PC-9 (cell line): ENCODE measurements around the gene HMOX1. TPM values are rescaled to one million over a fixed set of nuclear protein-coding genes. Genes with fewer than 3 reads are reported as not detected.

Experiments
- BruUV-seq: library from RNA; stranded (reverse); fragments of 400-500 nt; replicated peaks from 2 replicates; lab custom pipeline; 2021; lab: Mats Ljungman, UMichigan
- CTCF ChIA-PET: fragments of 300-600 bp; sonication (Branson Sonifier 250); formaldehyde crosslinking; loops from one replicate; lab custom pipeline; 2022; ENCODE audit warnings: antibody characterized with exemption; lab: Charles Lee
- POLR2A ChIA-PET: fragments of 300-600 bp; sonication (Branson Sonifier 250); formaldehyde crosslinking; loops from one replicate; lab custom pipeline; 2022; ENCODE audit warnings: antibody characterized with exemption; ENCODE audit not compliant: unreplicated experiment; lab: Charles Lee
- DNase-seq, 2 experiments: peaks; one replicate each; pipeline versions ENCODE4 v3.0.0 to v3.0.0-alpha.2; 2015 to 2022; ENCODE audit warnings: mixed read lengths in 1 of 2
- H2AFZ ChIP-seq: fragments of 200-600 bp; sonication (generic); 2 replicates; pipeline ENCODE4 v1.8.1; 2017; ENCODE audit warnings: antibody characterized with exemption
- H3F3A ChIP-seq: fragments of 200-600 bp; sonication (generic); 2 replicates; pipeline ENCODE4 v1.8.1; 2017; ENCODE audit warnings: antibody characterized with exemption, mild to moderate bottlenecking, low read depth; ENCODE audit not compliant: insufficient read depth
- H3K27ac ChIP-seq: fragments of 200-600 bp; sonication (generic); 2 replicates; pipeline ENCODE4 v1.6.1; 2016; ENCODE audit warnings: mixed run types
- H3K27me3 ChIP-seq: fragments of 200-600 bp; sonication (generic); 2 replicates; pipeline ENCODE4 v1.6.1; 2016; ENCODE audit warnings: low read depth, mixed run types; ENCODE audit not compliant: insufficient read depth
- H3K36me3 ChIP-seq: fragments of 200-600 bp; sonication (generic); 2 replicates; pipeline ENCODE4 v1.6.1; 2016; ENCODE audit warnings: low read depth, mixed run types
- H3K4me1 ChIP-seq: fragments of 200-600 bp; sonication (generic); replicated peaks from 2 replicates; pipeline ENCODE4 v1.6.1; 2016; ENCODE audit warnings: mixed run types; ENCODE audit not compliant: insufficient read depth
- H3K4me2 ChIP-seq: fragments of 200-600 bp; sonication (generic); 2 replicates; pipeline ENCODE4 v1.6.1; 2017; ENCODE audit warnings: mixed run types
- H3K4me3 ChIP-seq: fragments of 200-600 bp; sonication (generic); 2 replicates; pipeline ENCODE4 v1.6.1; 2016; ENCODE audit warnings: mixed run types
- H3K79me2 ChIP-seq: fragments of 200-600 bp; sonication (generic); 2 replicates; pipeline ENCODE4 v1.6.1; 2017; ENCODE audit warnings: low read depth, mixed run types
- H3K9me2 ChIP-seq: fragments of 200-600 bp; sonication (generic); 2 replicates; pipeline ENCODE4 v1.8.1; 2017; ENCODE audit warnings: mild to moderate bottlenecking; ENCODE audit not compliant: insufficient read depth
- H3K9me3 ChIP-seq: fragments of 200-600 bp; sonication (generic); 2 replicates; pipeline ENCODE4 v1.8.1; 2016; ENCODE audit warnings: low read depth; ENCODE audit not compliant: insufficient read depth
- H4K20me1 ChIP-seq: fragments of 200-600 bp; sonication (generic); 2 replicates; pipeline ENCODE4 v1.8.1; 2017; ENCODE audit not compliant: insufficient read depth
- CTCF ChIP-seq: fragments of 200-600 bp; sonication (generic); conservative IDR thresholded peaks from 2 replicates; pipeline ENCODE4 v1.6.1; 2017; ENCODE audit warnings: mixed run types, antibody characterized with exemption, mild to moderate bottlenecking, moderate library complexity
- EZH2 ChIP-seq: fragments of 200-600 bp; sonication (generic); IDR thresholded peaks from 2 replicates; pipeline ENCODE4 v1.8.0; 2017; ENCODE audit warnings: antibody characterized with exemption, low read depth
- intact Hi-C: fragments of 100-400 bp; cut with micrococcal nuclease; formaldehyde crosslinking; loops from one replicate; pipeline ENCODE4 v1.10.0; 2022; ENCODE audit not compliant: unreplicated experiment
- total RNA-seq: library from RNA; stranded (reverse); gene quantifications from 2 replicates; pipeline ENCODE4 v1.2.3, GENCODE V29; 2021

The HMOX1 gene
- total RNA-seq, 1 experiment from 2014 or later: 23.7 TPM

- intact Hi-C loops: no loop called here
- no peak overlapping the region for H3K27ac ChIP-seq
- no peaks in the 10 kb centered on the region for H3K36me3 ChIP-seq
- no peaks in the 10 kb centered on the region for H3K79me2 ChIP-seq
- no peak for DNase-seq
- no peaks in the 10 kb centered on the region for H3K9me3 ChIP-seq
- H3K27me3 ChIP-seq: no peaks in the 10 kb centered on the region
- H3F3A ChIP-seq: peaks cover 10% of the 10 kb centered on the region; the same call in 1 of the 2 replicates
- H3K4me2 ChIP-seq: no peak overlapping the region
- no peaks in the 10 kb centered on the region for H3K4me1 ChIP-seq
- no peak for TF ChIP-seq EZH2
- no peak for TF ChIP-seq CTCF
- CTCF ChIA-PET: no interaction called here
- no peak overlapping the region for H2AFZ ChIP-seq
- BruUV-seq: no TSS peak
- no peaks in the 10 kb centered on the region for H4K20me1 ChIP-seq
- no peaks in the 10 kb centered on the region for H3K9me2 ChIP-seq
- POLR2A ChIA-PET: no interaction called here
- no peak overlapping the region for H3K4me3 ChIP-seq
Observed at GRCh38 chr22:35439365-35439717, 58.4 kb downstream of the HMOX1 start.

- H3K36me3 ChIP-seq: no peaks in the 10 kb centered on the region
- DNase-seq: no peak
- ChIA-PET POLR2A (no interaction called here), CTCF (no interaction called here)
- H3K79me2 ChIP-seq: no peaks in the 10 kb centered on the region
- H2AFZ ChIP-seq: no peak overlapping the region
- no peak overlapping the region for H3K4me2 ChIP-seq
- TF ChIP-seq EZH2 (no peak), CTCF (no peak)
- H3F3A ChIP-seq: peaks cover 10% of the 10 kb centered on the region; the same call in 1 of the 2 replicates
- H4K20me1 ChIP-seq: no peaks in the 10 kb centered on the region
- no peaks in the 10 kb centered on the region for H3K9me3 ChIP-seq
- no peak overlapping the region for H3K4me3 ChIP-seq
- H3K4me1 ChIP-seq: no peaks in the 10 kb centered on the region
- intact Hi-C loops: no loop called here
- BruUV-seq: no TSS peak
- H3K27ac ChIP-seq: no peak overlapping the region
- H3K9me2 ChIP-seq: no peaks in the 10 kb centered on the region
- no peaks in the 10 kb centered on the region for H3K27me3 ChIP-seq
Observed at GRCh38 chr22:35440129-35440528, 59.2 kb downstream of the HMOX1 start.

GRCh38 chr22:35441489-35442100 lies 60.7 kb downstream of the HMOX1 start:
- no peak overlapping the region for H2AFZ ChIP-seq
- H3K9me3 ChIP-seq: no peaks in the 10 kb centered on the region
- H3K9me2 ChIP-seq: no peaks in the 10 kb centered on the region
- no peak overlapping the region for H3K4me2 ChIP-seq
- H3F3A ChIP-seq: peaks cover 6% of the 10 kb centered on the region; the same call in 1 of the 2 replicates
- no peaks in the 10 kb centered on the region for H3K27me3 ChIP-seq
- no peak overlapping the region for H3K4me3 ChIP-seq
- no peaks in the 10 kb centered on the region for H4K20me1 ChIP-seq
- no peaks in the 10 kb centered on the region for H3K36me3 ChIP-seq
- TF ChIP-seq EZH2 (no peak), CTCF (no peak)
- POLR2A ChIA-PET: interaction anchor here (0.5 kb wide), 1 partner anchor 39 kb away, joined by 3 read pairs; no protein-coding TSS in a partner anchor
- CTCF ChIA-PET: interaction anchor here (0.5 kb wide), 1 partner anchor 29 kb away, joined by 4 read pairs; no protein-coding TSS in a partner anchor
- DNase-seq: no peak
- no peaks in the 10 kb centered on the region for H3K4me1 ChIP-seq
- no peaks in the 10 kb centered on the region for H3K79me2 ChIP-seq
- no peak overlapping the region for H3K27ac ChIP-seq
- intact Hi-C loops: no loop called here
- no TSS peak for BruUV-seq
